ENCODE measurements around the gene GALK1. TPM values are rescaled to one million over a fixed set of nuclear protein-coding genes. Genes with fewer than 3 reads are reported as not detected.

GALK1 gene
- total and polyA plus RNA-seq, 3 donors from 2014 or later: 31.9 to 50.7 (median 32.1) TPM

DNA sequence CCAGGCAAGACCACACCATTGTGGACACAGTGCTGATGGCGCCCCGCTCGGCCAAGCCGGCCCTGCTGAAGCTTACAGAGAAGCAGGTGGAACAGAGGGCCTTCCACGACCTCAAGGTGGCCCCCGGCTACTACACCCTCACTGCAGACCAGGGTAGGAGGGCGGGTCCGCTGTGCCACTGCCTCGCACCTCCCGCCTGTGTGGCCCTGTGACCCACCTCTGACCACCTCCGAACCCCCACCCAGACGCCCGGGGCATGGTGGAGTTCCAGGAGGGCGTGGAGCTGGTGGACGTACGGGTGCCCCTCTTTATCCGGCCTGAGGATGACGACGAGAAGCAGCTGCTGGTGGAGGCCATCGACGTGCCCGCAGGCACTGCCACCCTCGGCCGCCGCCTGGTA is 22.7 kb downstream of the GALK1 start:
- 87 to 90% methylated on average over 8 to 25 of the region's 25 CpGs for WGBS, 2 donors
- Histone ChIP-seq H3K27me3 (no peaks in the 10 kb centered on the region), H3K9me3 (no peaks in the 10 kb centered on the region), H3K27ac (no peak overlapping the region), H3K4me1 (no peaks in the 10 kb centered on the region), H3K4me3 (no peak overlapping the region), H3K36me3 (ENCODE audit: low read depth, missing control alignments) (no peaks in the 10 kb centered on the region)
- no peak for DNase-seq
- TF ChIP-seq, protein P1, sequence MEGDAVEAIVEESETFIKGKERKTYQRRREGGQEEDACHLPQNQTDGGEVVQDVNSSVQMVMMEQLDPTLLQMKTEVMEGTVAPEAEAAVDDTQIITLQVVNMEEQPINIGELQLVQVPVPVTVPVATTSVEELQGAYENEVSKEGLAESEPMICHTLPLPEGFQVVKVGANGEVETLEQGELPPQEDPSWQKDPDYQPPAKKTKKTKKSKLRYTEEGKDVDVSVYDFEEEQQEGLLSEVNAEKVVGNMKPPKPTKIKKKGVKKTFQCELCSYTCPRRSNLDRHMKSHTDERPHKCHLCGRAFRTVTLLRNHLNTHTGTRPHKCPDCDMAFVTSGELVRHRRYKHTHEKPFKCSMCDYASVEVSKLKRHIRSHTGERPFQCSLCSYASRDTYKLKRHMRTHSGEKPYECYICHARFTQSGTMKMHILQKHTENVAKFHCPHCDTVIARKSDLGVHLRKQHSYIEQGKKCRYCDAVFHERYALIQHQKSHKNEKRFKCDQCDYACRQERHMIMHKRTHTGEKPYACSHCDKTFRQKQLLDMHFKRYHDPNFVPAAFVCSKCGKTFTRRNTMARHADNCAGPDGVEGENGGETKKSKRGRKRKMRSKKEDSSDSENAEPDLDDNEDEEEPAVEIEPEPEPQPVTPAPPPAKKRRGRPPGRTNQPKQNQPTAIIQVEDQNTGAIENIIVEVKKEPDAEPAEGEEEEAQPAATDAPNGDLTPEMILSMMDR (IDR thresholded peaks at IDR 0.05): no peak
- no peak for TF ChIP-seq POLR2A (IDR thresholded peaks at IDR 0.05)
- intact Hi-C loops (cut with DNase I; ENCODE audit: low total_unique reads): no loop called here

GRCh38 chr17:75740631-75741077 is 24.3 kb downstream of the GALK1 start:
- H3K27ac ChIP-seq: no peak overlapping the region
- no peak for TF ChIP-seq POLR2A (IDR thresholded peaks at IDR 0.05)
- TF ChIP-seq, protein P1 (IDR thresholded peaks at IDR 0.05): no peak
- DNase-seq: no peak
- no peaks in the 10 kb centered on the region for H3K27me3 ChIP-seq
- no peaks in the 10 kb centered on the region for H3K36me3 ChIP-seq (ENCODE audit: low read depth, missing control alignments)
- H3K9me3 ChIP-seq: no peaks in the 10 kb centered on the region
- intact Hi-C loops (cut with DNase I; ENCODE audit: low total_unique reads): no loop called here
- WGBS, 2 donors: 88 to 97% methylated on average over 9 to 17 of the region's 17 CpGs
- H3K4me3 ChIP-seq: no peak overlapping the region
- no peaks in the 10 kb centered on the region for H3K4me1 ChIP-seq

DNA sequence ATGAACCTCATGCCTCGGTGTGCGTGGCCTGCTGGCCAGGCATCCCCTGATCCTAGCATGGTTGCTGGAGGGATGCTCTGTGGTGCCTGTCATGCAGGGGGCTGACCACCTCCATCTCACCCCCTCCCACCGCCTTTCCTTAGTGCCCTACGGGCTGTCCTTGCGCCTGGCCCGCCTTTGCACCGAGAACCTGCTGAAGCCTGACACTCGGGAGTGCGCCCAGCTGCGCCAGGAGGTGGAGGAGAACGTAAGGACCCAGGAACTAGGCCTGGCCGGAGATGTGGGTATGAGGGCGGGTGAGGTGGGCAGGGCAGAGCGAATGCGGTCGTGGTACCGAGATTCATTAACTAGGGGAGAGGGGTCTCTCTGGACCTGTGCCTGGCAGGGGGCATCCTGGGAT is 24.8 kb downstream of the GALK1 start:
- H3K4me1 ChIP-seq: no peaks in the 10 kb centered on the region
- DNase-seq: no peak
- no peaks in the 10 kb centered on the region for H3K36me3 ChIP-seq (ENCODE audit: low read depth, missing control alignments)
- H3K4me3 ChIP-seq: no peak overlapping the region
- intact Hi-C loops (cut with DNase I; ENCODE audit: low total_unique reads): no loop called here
- WGBS, 2 donors: 94 to 98% methylated on average over 15 to 17 of the region's 17 CpGs
- H3K27me3 ChIP-seq: no peaks in the 10 kb centered on the region
- TF ChIP-seq, protein P1 (IDR thresholded peaks at IDR 0.05): no peak
- no peak for TF ChIP-seq POLR2A (IDR thresholded peaks at IDR 0.05)
- no peaks in the 10 kb centered on the region for H3K9me3 ChIP-seq
- H3K27ac ChIP-seq: no peak overlapping the region

GRCh38 chr17:75739801-75740200 is 25.2 kb downstream of the GALK1 start:
- no peaks in the 10 kb centered on the region for H3K36me3 ChIP-seq (ENCODE audit: low read depth, missing control alignments)
- H3K4me1 ChIP-seq: no peaks in the 10 kb centered on the region
- intact Hi-C loops (cut with DNase I; ENCODE audit: low total_unique reads): no loop called here
- TF ChIP-seq, protein P1 (IDR thresholded peaks at IDR 0.05): no peak
- TF ChIP-seq POLR2A (IDR thresholded peaks at IDR 0.05): no peak
- DNase-seq: no peak
- H3K27ac ChIP-seq: no peak overlapping the region
- H3K27me3 ChIP-seq: no peaks in the 10 kb centered on the region
- no peaks in the 10 kb centered on the region for H3K9me3 ChIP-seq
- 93 to 94% methylated on average over 13 of the region's 14 CpGs for WGBS, 2 donors
- H3K4me3 ChIP-seq: no peak overlapping the region

GRCh38 chr17:75739174-75739573 is 25.8 kb downstream of the GALK1 start:
- intact Hi-C loops (cut with DNase I; ENCODE audit: low total_unique reads): no loop called here
- Histone ChIP-seq H3K4me3 (no peak overlapping the region), H3K9me3 (no peaks in the 10 kb centered on the region), H3K27me3 (no peaks in the 10 kb centered on the region), H3K27ac (no peak overlapping the region), H3K4me1 (no peaks in the 10 kb centered on the region), H3K36me3 (ENCODE audit: low read depth, missing control alignments) (no peaks in the 10 kb centered on the region)
- DNase-seq: no peak
- 90 to 96% methylated on average over 7 of the region's 7 CpGs for WGBS, 2 donors
- TF ChIP-seq POLR2A (IDR thresholded peaks at IDR 0.05): no peak
- TF ChIP-seq, protein P1 (IDR thresholded peaks at IDR 0.05): no peak
